HCT116 (cell line): Measurements from ENCODE around the gene RRP12. TPM values are rescaled to one million over a fixed set of nuclear protein-coding genes. Genes with fewer than 3 reads are reported as not detected.

Experiments used
- ATF3 ChIP-seq: IDR thresholded peaks from 2 replicates; pipeline ENCODE4 v1.6.1; 2012
- ELF1 ChIP-seq: IDR thresholded peaks from 2 replicates; pipeline ENCODE4 v1.6.1; 2012; ENCODE audit warnings: low read depth, borderline replicate concordance
- FOSL1 ChIP-seq: IDR thresholded peaks from 2 replicates; pipeline ENCODE4 v1.6.1; 2012; ENCODE audit warnings: low read depth
- MAX ChIP-seq: IDR thresholded peaks from 2 replicates; pipeline ENCODE4 v1.6.1; 2012
- POLR2A ChIP-seq: IDR thresholded peaks from 2 replicates; pipeline ENCODE4 v1.7.0; 2011; ENCODE audit warnings: borderline replicate concordance; ENCODE audit not compliant: insufficient read depth, insufficient read length; ENCODE audit errors: extremely low read depth
- POLR2AphosphoS5 ChIP-seq: IDR thresholded peaks from 2 replicates; pipeline ENCODE4 v1.6.1; 2011; ENCODE audit warnings: mild to moderate bottlenecking, low read depth, low read length, moderate library complexity
- REST ChIP-seq: IDR thresholded peaks from 2 replicates; pipeline ENCODE4 v1.6.1; 2012; ENCODE audit warnings: low read depth
- SIN3A ChIP-seq: IDR thresholded peaks from 2 replicates; pipeline ENCODE4 v1.6.1; 2012; ENCODE audit warnings: low read depth
- SP1 ChIP-seq: IDR thresholded peaks from 2 replicates; pipeline ENCODE4 v1.6.1; 2012; ENCODE audit warnings: low read depth
- TCF7L2 ChIP-seq: IDR thresholded peaks from 2 replicates; pipeline ENCODE4 v1.7.0; 2011; ENCODE audit warnings: borderline replicate concordance, inconsistent platforms; ENCODE audit not compliant: insufficient read depth, insufficient read length; ENCODE audit errors: extremely low read depth
- YY1 ChIP-seq: IDR thresholded peaks from 2 replicates; pipeline ENCODE4 v1.6.1; 2011; ENCODE audit warnings: low read length, low read depth, moderate library complexity, mild to moderate bottlenecking; ENCODE audit not compliant: insufficient replicate concordance; ENCODE audit errors: extremely low read depth
- total RNA-seq: library from RNA; stranded (reverse); gene quantifications from one replicate; pipeline ENCODE4 v1.2.1, GENCODE V29; 2021; ENCODE audit not compliant: unreplicated experiment

Gene RRP12
- total RNA-seq, 1 experiment from 2014 or later = 67.0 TPM

GRCh38 chr10:97378933-97379921 lies 21.9 kb downstream of the RRP12 start (continued):
- TF ChIP-seq REST (no peak), YY1 (no peak), FOSL1 (no peak), ATF3 (no peak), POLR2A (no peak), MAX (no peak), SIN3A (no peak), SP1 (no peak), TCF7L2 (no peak), ELF1 (no peak), POLR2AphosphoS5 (no peak)
- TF ChIP-seq, all 23 proteins: peak for 0
